Type B pancreatic cell (in vitro differentiated cells): ENCODE results near the gene MTTP. TPM values are rescaled to one million over a fixed set of nuclear protein-coding genes. Genes with fewer than 3 reads are reported as not detected.

ENCODE experiments used
- DNase-seq: peaks from one replicate; pipeline ENCODE4 v3.0.0; 2021; ENCODE audit warnings: mixed read lengths; ENCODE audit not compliant: unreplicated experiment; ENCODE audit errors: extremely low spot score
- H3K27ac Mint-ChIP-seq: 2 replicates; pipeline ENCODE4 v1.8.0; 2021; ENCODE audit warnings: mild to moderate bottlenecking, mixed read lengths
- H3K27me3 Mint-ChIP-seq: 2 replicates; pipeline ENCODE4 v1.8.0; 2021; ENCODE audit warnings: mixed read lengths
- H3K36me3 Mint-ChIP-seq: 2 replicates; pipeline ENCODE4 v1.8.0; 2021; ENCODE audit warnings: mixed read lengths
- H3K4me1 Mint-ChIP-seq: one replicate; pipeline ENCODE4 v1.8.0; 2021; ENCODE audit warnings: mixed read lengths; ENCODE audit not compliant: unreplicated experiment
- H3K4me3 Mint-ChIP-seq: 2 replicates; pipeline ENCODE4 v1.8.0; 2021; ENCODE audit warnings: mild to moderate bottlenecking, mixed read lengths
- H3K9me3 Mint-ChIP-seq: 2 replicates; pipeline ENCODE4 v1.8.0; 2021; ENCODE audit warnings: mixed read lengths
- CTCF ChIP-seq: fragments of 200-600 bp; sonication (generic); conservative IDR thresholded peaks from 2 replicates; pipeline ENCODE4 v1.5.0; 2021; ENCODE audit warnings: antibody characterized with exemption, mild to moderate bottlenecking
- total RNA-seq: library from RNA; stranded (reverse); gene quantifications from 2 replicates; pipeline ENCODE4 v1.2.1, GENCODE V29; 2021; ENCODE audit warnings: low replicate concordance

MTTP gene
- total RNA-seq, 1 donor from 2014 or later: 16.0 TPM

- Mint-ChIP-seq H3K27ac (no peak overlapping the region), H3K36me3 (no peaks in the 10 kb centered on the region), H3K4me3 (no peak overlapping the region), H3K4me1 (no peaks in the 10 kb centered on the region), H3K27me3 (no peaks in the 10 kb centered on the region), H3K9me3 (no peaks in the 10 kb centered on the region)
- TF ChIP-seq CTCF: no peak
- no peak for DNase-seq
These were observed 76.6 kb downstream of the MTTP start for GRCh38 chr4:99651016-99651769.

- Mint-ChIP-seq H3K4me1 (no peaks in the 10 kb centered on the region), H3K4me3 (no peak overlapping the region), H3K36me3 (no peaks in the 10 kb centered on the region), H3K27ac (no peak overlapping the region), H3K27me3 (no peaks in the 10 kb centered on the region), H3K9me3 (no peaks in the 10 kb centered on the region)
- no peak for DNase-seq
- no peak for TF ChIP-seq CTCF
These were observed 77.3 kb downstream of the MTTP start for GRCh38 chr4:99651811-99652485.

GRCh38 chr4:99652596-99653436, 78.2 kb downstream of the MTTP start:
- Mint-ChIP-seq H3K36me3 (no peaks in the 10 kb centered on the region), H3K4me1 (no peaks in the 10 kb centered on the region), H3K9me3 (no peaks in the 10 kb centered on the region), H3K4me3 (no peak overlapping the region), H3K27ac (no peak overlapping the region), H3K27me3 (no peaks in the 10 kb centered on the region)
- DNase-seq: no peak
- TF ChIP-seq CTCF: no peak

GRCh38 chr4:99653916-99654315, 79.3 kb downstream of the MTTP start:
- H3K27ac Mint-ChIP-seq: no peak overlapping the region
- H3K27me3 Mint-ChIP-seq: no peaks in the 10 kb centered on the region
- H3K9me3 Mint-ChIP-seq: no peaks in the 10 kb centered on the region
- no peaks in the 10 kb centered on the region for H3K36me3 Mint-ChIP-seq
- no peak for DNase-seq
- no peak overlapping the region for H3K4me3 Mint-ChIP-seq
- H3K4me1 Mint-ChIP-seq: no peaks in the 10 kb centered on the region
- TF ChIP-seq CTCF: no peak

GRCh38 chr4:99654361-99654761, 79.7 kb downstream of the MTTP start:
- DNase-seq: no peak
- H3K9me3 Mint-ChIP-seq: no peaks in the 10 kb centered on the region
- H3K27ac Mint-ChIP-seq: no peak overlapping the region
- no peak for TF ChIP-seq CTCF
- no peaks in the 10 kb centered on the region for H3K27me3 Mint-ChIP-seq
- no peak overlapping the region for H3K4me3 Mint-ChIP-seq
- H3K36me3 Mint-ChIP-seq: no peaks in the 10 kb centered on the region
- no peaks in the 10 kb centered on the region for H3K4me1 Mint-ChIP-seq
